GM12874 (cell line): ENCODE results near the gene P4HA2.

ENCODE experiments used
- CTCF ChIP-seq: IDR thresholded peaks from 2 replicates; pipeline ENCODE4 v1.5.1; 2011; ENCODE audit warnings: low read depth, mild to moderate bottlenecking, control low read depth, low read length, moderate library complexity; ENCODE audit not compliant: insufficient read depth

P4HA2 gene

GRCh38 chr5:132218321-132218720 lies 9.3 kb downstream of the P4HA2 start:
- TF ChIP-seq CTCF, result no peak

GRCh38 chr5:132215329-132215728 lies 12.3 kb downstream of the P4HA2 start:
- TF ChIP-seq CTCF, result no peak

GRCh38 chr5:132214491-132214890 lies 13.2 kb downstream of the P4HA2 start:
- no peak for TF ChIP-seq CTCF

GRCh38 chr5:132213666-132214065 lies 14.0 kb downstream of the P4HA2 start:
- TF ChIP-seq CTCF, result no peak

GRCh38 chr5:132211787-132212186 lies 15.9 kb downstream of the P4HA2 start:
- no peak for TF ChIP-seq CTCF

- TF ChIP-seq CTCF, result no peak
These were observed 16.7 kb downstream of the P4HA2 start for GRCh38 chr5:132210944-132211343.

- no peak for TF ChIP-seq CTCF
These were observed 17.6 kb downstream of the P4HA2 start for GRCh38 chr5:132209901-132210545.
